Tibial artery (tissue), 4 donors: ENCODE data around the gene NHSL2.
"Not testable (repeated sequence)": the region's sequence is repeated elsewhere in the genome, so short reads cannot be mapped to it uniquely, and the experiment has no call there.

Source experiments
- DNase-seq, 2 donors: peaks; one replicate each; pipeline ENCODE4 v3.0.0-alpha.2; 2019
- H3K27ac ChIP-seq, 2 donors: fragments of 200-600 bp; sonication (generic) in 1 of 2; 1 replicate in 1 of 2; 2 replicates in 1 of 2; pipeline ENCODE4 v1.5.1; 2018 to 2019; ENCODE audit warnings: mild to moderate bottlenecking in 1 of 2
- H3K27me3 ChIP-seq, 2 donors: fragments of 200-600 bp; sonication (generic) in 1 of 2; one replicate each; pipeline versions ENCODE4 v1.5.1 to v1.6.0; 2016 to 2019
- H3K36me3 ChIP-seq, 3 donors: fragments of 200-600 bp; sonication (generic) in 2 of 3; one replicate each; pipeline ENCODE4 v1.5.1; 2016 to 2019; ENCODE audit warnings: mild to moderate bottlenecking in 2 of 3
- H3K4me1 ChIP-seq, 4 donors: fragments of 200-600 bp; sonication (generic) in 2 of 4; 1 replicate in 3 of 4; 2 replicates in 1 of 4; pipeline ENCODE4 v1.5.1; 2016 to 2019
- H3K4me3 ChIP-seq, 2 donors: fragments of 200-600 bp; sonication (generic) in 1 of 2; 1 replicate in 1 of 2; 2 replicates in 1 of 2; pipeline ENCODE4 v1.5.1; 2018 to 2019; ENCODE audit warnings: mild to moderate bottlenecking in 2 of 2
- H3K9me3 ChIP-seq, 3 donors: fragments of 200-600 bp; sonication (generic) in 1 of 3; one replicate each; pipeline ENCODE4 v1.5.1; 2016 to 2019
- CTCF ChIP-seq, 2 experiments: fragments of 200-600 bp in 1 of 2; fragments of 450-650 bp in 1 of 2; IDR thresholded peaks; one replicate each; pipeline ENCODE4 v1.5.1; 2017 to 2019; ENCODE audit warnings: antibody characterized with exemption in 2 of 2, mild to moderate bottlenecking in 1 of 2, moderate library complexity in 1 of 2
- intact Hi-C: fragments of 100-400 bp; cut with DNase I; formaldehyde crosslinking; loops from one replicate; pipeline ENCODE4 v1.15.0; 2023; ENCODE audit warnings: low total_unique reads

NHSL2 gene

GRCh38 chrX:72169008-72169728, 258.5 kb downstream of the NHSL2 start:
- H3K27ac ChIP-seq: no peak overlapping the region
- H3K36me3 ChIP-seq: no peaks in the 10 kb centered on the region
- H3K4me1 ChIP-seq: no peaks in the 10 kb centered on the region
- H3K4me3 ChIP-seq: peak overlapping the region in 1 of 2 donors; percentile 10
- intact Hi-C loops: no loop called here
- no peaks in the 10 kb centered on the region for H3K27me3 ChIP-seq
- DNase-seq: no peak
- TF ChIP-seq CTCF (IDR thresholded peaks at IDR 0.05): no peak
- no peaks in the 10 kb centered on the region for H3K9me3 ChIP-seq

- DNase-seq, intact Hi-C loops: not testable (repeated sequence)
Measured at GRCh38 chrX:72176289-72176688, 265.6 kb downstream of the NHSL2 start.

GRCh38 chrX:72176981-72177380, 266.3 kb downstream of the NHSL2 start:
- Histone ChIP-seq H3K9me3 (no peaks in the 10 kb centered on the region), H3K36me3 (no peaks in the 10 kb centered on the region), H3K4me1 (no peaks in the 10 kb centered on the region), H3K27me3 (no peaks in the 10 kb centered on the region), H3K4me3 (no peak overlapping the region), H3K27ac (no peak overlapping the region)
- no peak for TF ChIP-seq CTCF (IDR thresholded peaks at IDR 0.05)
- no peak for DNase-seq
- intact Hi-C loops: no loop called here

More at GRCh38 chrX:72176289-72176688, 265.6 kb downstream of the NHSL2 start:
- H3K9me3 ChIP-seq, H3K27ac ChIP-seq, H3K4me1 ChIP-seq, H3K27me3 ChIP-seq, H3K4me3 ChIP-seq, H3K36me3 ChIP-seq: not testable (repeated sequence)

DNA sequence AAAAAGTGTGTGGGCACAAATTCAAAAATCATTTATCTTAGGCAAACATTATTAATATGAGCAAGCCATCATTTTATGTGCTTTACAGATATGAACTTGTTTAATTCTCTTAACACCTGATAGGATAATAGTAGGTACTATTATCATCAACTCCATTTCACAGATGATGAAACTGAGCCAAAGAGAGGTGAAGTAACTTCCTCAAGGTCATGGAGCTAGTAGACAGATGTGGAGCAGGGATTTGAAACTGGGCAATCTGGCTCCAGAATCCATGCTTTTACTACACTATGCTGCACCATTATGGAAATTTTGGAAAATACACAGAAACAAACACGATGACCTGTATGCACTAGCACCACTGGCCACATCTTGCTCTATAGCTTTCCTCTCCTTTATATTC, 269.9 kb downstream of the NHSL2 start:
- Histone ChIP-seq H3K4me3 (peak overlapping the region in 1 of 2 donors; percentile 71), H3K27ac (peak overlapping the region; percentile 69 to 79), H3K9me3 (no peaks in the 10 kb centered on the region), H3K27me3 (no peaks in the 10 kb centered on the region), H3K36me3 (no peaks in the 10 kb centered on the region), H3K4me1 (peaks cover 0 to 13% (median 5%) of the 10 kb centered on the region in 4 donors)
- intact Hi-C loops: no loop called here
- TF ChIP-seq CTCF (IDR thresholded peaks at IDR 0.05): no peak
- no peak for DNase-seq

DNA sequence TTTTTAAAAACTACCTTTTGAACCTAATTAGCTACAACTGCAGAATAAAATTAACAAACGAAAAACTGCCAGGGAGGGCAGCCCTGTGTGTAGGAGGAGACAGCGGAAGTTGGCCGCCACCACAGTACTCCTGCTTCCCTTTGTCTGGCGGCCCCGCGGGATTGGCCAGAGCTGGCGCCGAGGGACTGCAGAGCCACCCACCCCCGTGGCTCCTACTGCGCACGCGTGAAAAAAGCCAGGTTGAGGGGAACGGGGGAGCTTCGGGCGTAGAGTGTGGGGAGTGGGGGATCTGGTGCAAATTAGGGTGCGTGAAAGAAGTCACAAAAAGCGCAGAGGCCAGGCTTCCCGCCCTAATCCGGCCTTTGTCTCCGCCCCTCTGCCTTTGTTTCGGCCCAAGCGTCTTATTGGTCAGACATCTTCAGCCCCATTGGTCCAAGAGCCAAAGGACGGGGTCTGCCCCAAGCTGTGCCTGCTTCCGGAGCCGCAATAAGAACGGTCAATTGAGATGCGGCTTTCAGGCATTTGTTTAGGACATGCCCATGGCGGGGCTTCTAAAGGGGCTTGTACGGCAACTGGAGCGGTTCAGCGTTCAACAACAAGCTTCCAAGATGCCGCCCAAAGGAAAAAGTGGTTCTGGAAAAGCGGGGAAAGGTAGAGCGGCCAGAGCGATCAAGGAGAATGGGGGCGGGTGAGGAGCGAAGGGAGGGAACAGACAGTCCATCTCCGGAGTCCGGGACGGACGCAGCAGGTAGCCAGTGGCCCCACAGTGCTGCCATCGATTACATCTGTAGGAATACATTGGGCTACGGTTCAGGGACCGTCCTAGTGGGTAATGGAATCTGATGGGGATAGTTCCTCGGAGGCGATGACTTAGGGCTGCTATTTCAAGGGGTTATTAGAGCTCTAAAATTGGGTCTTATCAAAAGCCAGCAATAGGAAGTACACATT, 270.8 kb downstream of the NHSL2 start, which contains the start of gene PIN4:
PIN4 (plus strand) TSS at position 580 of the 948 bp plus-strand sequence; CDS start at position 609, 29 bp downstream.
- no peaks in the 10 kb centered on the region for H3K27me3 ChIP-seq
- peak; percentile 90 to 94 for DNase-seq
- H3K9me3 ChIP-seq: no peaks in the 10 kb centered on the region
- peak within 1 kb of the TSS; percentile 69 to 79 for H3K27ac ChIP-seq
- H3K4me1 ChIP-seq: peaks cover 0 to 13% (median 5%) of the 10 kb centered on the region in 4 donors
- no peaks in the 10 kb centered on the region for H3K36me3 ChIP-seq
- H3K4me3 ChIP-seq: peak within 1 kb of the TSS; percentile 71 to 75
- intact Hi-C loops: no loop called here
- TF ChIP-seq CTCF (IDR thresholded peaks at IDR 0.05): no peak

DNA sequence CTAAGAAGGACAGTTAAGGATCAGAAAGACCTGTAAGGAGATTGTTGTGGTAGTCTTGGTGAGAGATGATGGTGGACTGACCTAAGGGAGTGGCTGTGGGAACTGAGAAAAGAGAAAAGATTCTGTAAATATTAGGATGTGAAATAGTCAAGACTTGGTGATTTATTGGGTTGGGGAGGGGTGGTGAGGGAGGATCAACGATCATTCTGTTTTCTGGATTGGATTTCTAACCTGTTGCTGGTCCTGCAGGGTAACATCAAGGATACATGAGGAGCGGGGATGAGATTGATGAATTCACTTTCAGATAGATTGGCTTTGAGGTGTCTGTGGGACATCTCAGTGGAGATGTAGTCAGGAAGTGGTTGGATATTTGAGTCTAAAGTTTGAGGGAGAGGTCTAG, 272.3 kb downstream of the NHSL2 start:
- Histone ChIP-seq H3K27ac (no peak overlapping the region), H3K9me3 (no peaks in the 10 kb centered on the region), H3K36me3 (no peaks in the 10 kb centered on the region), H3K4me1 (peaks cover 0 to 13% (median 5%) of the 10 kb centered on the region in 4 donors), H3K27me3 (no peaks in the 10 kb centered on the region), H3K4me3 (peak overlapping the region in 1 of 2 donors; percentile 75)
- intact Hi-C loops: no loop called here
- DNase-seq: no peak
- no peak for TF ChIP-seq CTCF (IDR thresholded peaks at IDR 0.05)
